ENCODE data around the gene CTDSPL.
"Not testable (repeated sequence)": the region's sequence is repeated elsewhere in the genome, so short reads cannot be mapped to it uniquely, and the experiment has no call there.

The CTDSPL gene

GRCh38 chr3:37972056-37972455 lies 110.4 kb downstream of the CTDSPL start:
- not testable (repeated sequence) for DNase-seq

- DNase-seq, result no peak
Measured at GRCh38 chr3:37973246-37974054, 111.8 kb downstream of the CTDSPL start.

GRCh38 chr3:37974121-37975083 lies 112.7 kb downstream of the CTDSPL start:
- DNase-seq, result peak; percentile 47

- no peak for DNase-seq
Measured at GRCh38 chr3:37979541-37980461, 118.1 kb downstream of the CTDSPL start.

GRCh38 chr3:37980462-37981347 lies 119.0 kb downstream of the CTDSPL start:
- no peak for DNase-seq

GRCh38 chr3:37981348-37981664 lies 119.6 kb downstream of the CTDSPL start:
- no peak for DNase-seq

GRCh38 chr3:37982331-37982730 lies 120.7 kb downstream of the CTDSPL start:
- DNase-seq, result no peak

GRCh38 chr3:37984051-37984450 lies 122.4 kb downstream of the CTDSPL start:
- DNase-seq, result no peak

GRCh38 chr3:37984596-37984995 lies 122.9 kb downstream of the CTDSPL start:
- no peak for DNase-seq

GRCh38 chr3:37985637-37986320 lies 124.1 kb downstream of the CTDSPL start:
- no peak for DNase-seq

GRCh38 chr3:37986479-37987314 lies 125.0 kb downstream of the CTDSPL start:
- peak; percentile 52 for DNase-seq

- no peak for DNase-seq
Measured at GRCh38 chr3:37987315-37987697, 125.6 kb downstream of the CTDSPL start.

- no peak for DNase-seq
Measured at GRCh38 chr3:37987751-37988179, 126.1 kb downstream of the CTDSPL start.

- DNase-seq, result not testable (repeated sequence)
Measured at GRCh38 chr3:37988376-37988775, 126.7 kb downstream of the CTDSPL start.

GRCh38 chr3:37988931-37989525 lies 127.3 kb downstream of the CTDSPL start:
- DNase-seq, result no peak

- DNase-seq, result no peak
Measured at GRCh38 chr3:37989821-37990480, 128.3 kb downstream of the CTDSPL start.

- DNase-seq, result no peak
Measured at GRCh38 chr3:37990527-37990926, 128.8 kb downstream of the CTDSPL start, which contains the start of gene VILL. Gene VILL (plus strand): TSS chr3:37990786. CDS start chr3:37993673, 2,887 bp downstream.

GRCh38 chr3:37991109-37991508 lies 129.4 kb downstream of the CTDSPL start:
- no peak for DNase-seq

GRCh38 chr3:37991823-37992222 lies 130.1 kb downstream of the CTDSPL start:
- DNase-seq, result no peak
